CD4-positive, alpha-beta T cell treated with Interleukin-2 at 100 ng/mL for 4 hours (primary cell): ENCODE data around the gene PRKD2.
"Not testable (repeated sequence)": the region's sequence is repeated elsewhere in the genome, so short reads cannot be mapped to it uniquely, and the experiment has no call there.

Source experiments
- DNase-seq: peaks from one replicate; pipeline ENCODE4 v3.0.0-alpha.2; 2020; ENCODE audit warnings: low spot score

PRKD2 gene

GRCh38 chr19:46723471-46723870 lies 6.6 kb upstream of the PRKD2 start:
- no peak for DNase-seq

- no peak for DNase-seq
Observed at GRCh38 chr19:46723023-46723461, 6.1 kb upstream of the PRKD2 start.

- DNase-seq = no peak
Observed at GRCh38 chr19:46722421-46723022, 5.6 kb upstream of the PRKD2 start.

GRCh38 chr19:46722004-46722380 lies 5.1 kb upstream of the PRKD2 start:
- no peak for DNase-seq

GRCh38 chr19:46721269-46722003 lies 4.5 kb upstream of the PRKD2 start:
- no peak for DNase-seq

GRCh38 chr19:46720503-46721239 lies 3.8 kb upstream of the PRKD2 start:
- DNase-seq = no peak

- DNase-seq = no peak
Observed at GRCh38 chr19:46719629-46720502, 3.0 kb upstream of the PRKD2 start.

- DNase-seq = no peak
Observed at GRCh38 chr19:46718934-46719622, 2.2 kb upstream of the PRKD2 start.

GRCh38 chr19:46718157-46718933 lies 1.4 kb upstream of the PRKD2 start:
- peak; percentile 61 for DNase-seq

GRCh38 chr19:46717716-46718143 lies 816 bp upstream of the PRKD2 start:
- peak; percentile 24 for DNase-seq

GRCh38 chr19:46716672-46717033 lies 261 bp downstream of the PRKD2 start:
- DNase-seq = no peak

GRCh38 chr19:46715975-46716671 lies 791 bp downstream of the PRKD2 start:
- no peak for DNase-seq

- no peak for DNase-seq
Observed at GRCh38 chr19:46715620-46715974, 1.3 kb downstream of the PRKD2 start.

GRCh38 chr19:46714444-46715106 lies 2.3 kb downstream of the PRKD2 start:
- DNase-seq = peak; percentile 70

- peak; percentile 73 for DNase-seq
Observed at GRCh38 chr19:46713781-46714443, 3.0 kb downstream of the PRKD2 start.

GRCh38 chr19:46712768-46713338 lies 4.1 kb downstream of the PRKD2 start:
- not testable (repeated sequence) for DNase-seq

GRCh38 chr19:46710687-46711086 lies 6.2 kb downstream of the PRKD2 start:
- DNase-seq = no peak

GRCh38 chr19:46704379-46705076 lies 12.4 kb downstream of the PRKD2 start:
- DNase-seq = peak; percentile 85
